Astrocyte (in vitro differentiated cells and primary cell): ENCODE data around the gene PPM1A. TPM values are rescaled to one million over a fixed set of nuclear protein-coding genes. Genes with fewer than 3 reads are reported as not detected.

Experiments
- DNase-seq: peaks from one replicate; pipeline ENCODE4 v3.0.0-alpha.2; 2010; ENCODE audit warnings: low read depth
- FAIRE-seq: peaks from 2 replicates; lab custom pipeline; 2011; peaks lifted over from hg19 to GRCh38; lab: Jason Lieb, UNC
- H2AFZ ChIP-seq: 2 replicates; pipeline ENCODE4 v1.6.0; 2012; ENCODE audit warnings: low read depth, low read length, inconsistent platforms
- H3K27ac ChIP-seq: 2 replicates; pipeline ENCODE4 v1.5.1; 2011; ENCODE audit warnings: low read depth, low read length, inconsistent platforms
- H3K27me3 ChIP-seq: 2 replicates; pipeline ENCODE4 v1.6.0; 2011; ENCODE audit warnings: low read length, inconsistent platforms; ENCODE audit not compliant: insufficient read depth
- H3K36me3 ChIP-seq: 2 replicates; pipeline ENCODE4 v1.5.1; 2011; ENCODE audit warnings: low read length, inconsistent platforms; ENCODE audit not compliant: insufficient read depth
- H3K4me1 ChIP-seq: 2 replicates; pipeline ENCODE4 v1.5.1; 2011; ENCODE audit warnings: low read length, inconsistent platforms; ENCODE audit not compliant: insufficient read depth
- H3K4me2 ChIP-seq: 2 replicates; pipeline ENCODE4 v1.6.0; 2012; ENCODE audit warnings: low read length, inconsistent platforms
- H3K4me3 ChIP-seq: 2 replicates; pipeline ENCODE4 v1.5.1; 2011; ENCODE audit warnings: low read depth, mild to moderate bottlenecking, low read length, inconsistent platforms; ENCODE audit not compliant: insufficient read depth
- H3K79me2 ChIP-seq: 2 replicates; pipeline ENCODE4 v1.6.0; 2012; ENCODE audit warnings: mild to moderate bottlenecking, low read length, inconsistent platforms; ENCODE audit not compliant: insufficient read depth
- H3K9ac ChIP-seq: 2 replicates; pipeline ENCODE4 v1.6.0; 2012; ENCODE audit warnings: mild to moderate bottlenecking, low read length, inconsistent platforms
- H3K9me3 ChIP-seq: 2 replicates; pipeline ENCODE4 v1.5.1; 2012; ENCODE audit warnings: low read depth, mild to moderate bottlenecking, low read length, inconsistent platforms; ENCODE audit not compliant: insufficient read depth
- H4K20me1 ChIP-seq: 2 replicates; pipeline ENCODE4 v1.6.0; 2012; ENCODE audit warnings: low read length, inconsistent platforms; ENCODE audit not compliant: insufficient read depth
- H3K27ac Mint-ChIP-seq: one replicate; pipeline ENCODE4 v1.8.0; 2021; ENCODE audit warnings: mild to moderate bottlenecking, mixed read lengths; ENCODE audit not compliant: unreplicated experiment
- H3K27me3 Mint-ChIP-seq: one replicate; pipeline ENCODE4 v1.8.0; 2021; ENCODE audit warnings: low read depth, mixed read lengths; ENCODE audit not compliant: unreplicated experiment
- H3K36me3 Mint-ChIP-seq: one replicate; pipeline ENCODE4 v1.8.0; 2021; ENCODE audit warnings: low read depth, mixed read lengths; ENCODE audit not compliant: unreplicated experiment
- H3K4me1 Mint-ChIP-seq: one replicate; pipeline ENCODE4 v1.8.0; 2021; ENCODE audit warnings: low read depth, mixed read lengths; ENCODE audit not compliant: unreplicated experiment
- H3K4me3 Mint-ChIP-seq: one replicate; pipeline ENCODE4 v1.8.0; 2021; ENCODE audit warnings: mild to moderate bottlenecking, moderate library complexity, mixed read lengths; ENCODE audit not compliant: unreplicated experiment
- H3K9me3 Mint-ChIP-seq: one replicate; pipeline ENCODE4 v1.8.0; 2021; ENCODE audit warnings: mild to moderate bottlenecking, mixed read lengths; ENCODE audit not compliant: unreplicated experiment
- EZH2 ChIP-seq: IDR thresholded peaks from 2 replicates; pipeline ENCODE4 v1.6.1; 2012; ENCODE audit warnings: mild to moderate bottlenecking, low read length, inconsistent platforms; ENCODE audit not compliant: insufficient read depth
- total RNA-seq: library from RNA; stranded (reverse); gene quantifications from 2 replicates; pipeline ENCODE4 v1.2.1, GENCODE V29; 2021
- TF ChIP-seq, protein P1 (sequence below): IDR thresholded peaks from 2 replicates; pipeline ENCODE4 v1.5.1; 2011; ENCODE audit warnings: low read depth, mild to moderate bottlenecking, inconsistent platforms, low read length, moderate library complexity; ENCODE audit not compliant: insufficient read depth

Gene PPM1A
- total RNA-seq, 1 donor from 2014 or later, result 50.3 TPM

- Mint-ChIP-seq H3K36me3 (no peaks in the 10 kb centered on the region), H3K27ac (no peak overlapping the region), H3K4me3 (no peak overlapping the region), H3K4me1 (no peaks in the 10 kb centered on the region), H3K27me3 (no peaks in the 10 kb centered on the region), H3K9me3 (no peaks in the 10 kb centered on the region)
- Histone ChIP-seq H4K20me1 (no peaks in the 10 kb centered on the region), H3K4me3 (no peak overlapping the region), H3K9me3 (no peaks in the 10 kb centered on the region), H2AFZ (no peak overlapping the region), H3K4me1 (no peaks in the 10 kb centered on the region), H3K4me2 (no peak overlapping the region), H3K27ac (no peak overlapping the region), H3K79me2 (no peaks in the 10 kb centered on the region), H3K9ac (no peak overlapping the region), H3K27me3 (no peaks in the 10 kb centered on the region), H3K36me3 (no peaks in the 10 kb centered on the region)
- DNase-seq (no peak), FAIRE-seq (no peak)
- TF ChIP-seq, protein P1, sequence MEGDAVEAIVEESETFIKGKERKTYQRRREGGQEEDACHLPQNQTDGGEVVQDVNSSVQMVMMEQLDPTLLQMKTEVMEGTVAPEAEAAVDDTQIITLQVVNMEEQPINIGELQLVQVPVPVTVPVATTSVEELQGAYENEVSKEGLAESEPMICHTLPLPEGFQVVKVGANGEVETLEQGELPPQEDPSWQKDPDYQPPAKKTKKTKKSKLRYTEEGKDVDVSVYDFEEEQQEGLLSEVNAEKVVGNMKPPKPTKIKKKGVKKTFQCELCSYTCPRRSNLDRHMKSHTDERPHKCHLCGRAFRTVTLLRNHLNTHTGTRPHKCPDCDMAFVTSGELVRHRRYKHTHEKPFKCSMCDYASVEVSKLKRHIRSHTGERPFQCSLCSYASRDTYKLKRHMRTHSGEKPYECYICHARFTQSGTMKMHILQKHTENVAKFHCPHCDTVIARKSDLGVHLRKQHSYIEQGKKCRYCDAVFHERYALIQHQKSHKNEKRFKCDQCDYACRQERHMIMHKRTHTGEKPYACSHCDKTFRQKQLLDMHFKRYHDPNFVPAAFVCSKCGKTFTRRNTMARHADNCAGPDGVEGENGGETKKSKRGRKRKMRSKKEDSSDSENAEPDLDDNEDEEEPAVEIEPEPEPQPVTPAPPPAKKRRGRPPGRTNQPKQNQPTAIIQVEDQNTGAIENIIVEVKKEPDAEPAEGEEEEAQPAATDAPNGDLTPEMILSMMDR, result no peak
- no peak for TF ChIP-seq EZH2
Observed at GRCh38 chr14:60339571-60339970, 90.5 kb downstream of the PPM1A start.

DNA sequence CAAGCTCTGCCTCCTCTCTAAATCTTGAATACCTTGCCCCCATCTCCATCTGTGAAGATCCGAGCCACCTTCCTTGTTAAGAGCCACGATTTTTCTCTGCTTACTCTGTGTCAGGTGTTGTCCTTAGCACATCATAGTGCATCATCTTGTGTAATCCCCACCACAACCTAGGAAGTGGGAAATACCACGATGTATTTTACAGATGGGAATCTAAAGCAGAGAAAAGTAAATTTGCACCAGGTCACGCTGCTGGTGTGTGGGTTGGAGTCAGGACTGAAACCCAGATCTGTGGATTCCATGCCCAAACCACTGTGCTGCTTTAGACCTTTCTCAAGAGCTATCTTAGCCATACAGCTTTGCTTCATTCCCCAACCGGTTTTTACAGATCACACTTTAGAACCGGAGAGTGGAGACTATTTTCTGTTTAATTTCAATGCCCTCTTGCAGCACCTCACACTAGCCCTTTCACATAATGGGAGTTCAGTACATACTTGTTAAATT lies 94.6 kb downstream of the PPM1A start:
- Histone ChIP-seq H4K20me1 (no peaks in the 10 kb centered on the region), H3K4me2 (no peak overlapping the region), H3K27me3 (peaks cover 2% of the 10 kb centered on the region), H3K4me1 (no peaks in the 10 kb centered on the region), H3K9ac (no peak overlapping the region), H2AFZ (no peak overlapping the region), H3K9me3 (no peaks in the 10 kb centered on the region), H3K79me2 (no peaks in the 10 kb centered on the region), H3K36me3 (no peaks in the 10 kb centered on the region), H3K27ac (no peak overlapping the region), H3K4me3 (no peak overlapping the region)
- FAIRE-seq (no peak), DNase-seq (no peak)
- H3K27me3 Mint-ChIP-seq, result no peaks in the 10 kb centered on the region
- TF ChIP-seq, protein P1, result no peak
- TF ChIP-seq EZH2, result no peak
- no peak overlapping the region for H3K4me3 Mint-ChIP-seq
- H3K4me1 Mint-ChIP-seq, result no peaks in the 10 kb centered on the region
- H3K9me3 Mint-ChIP-seq, result no peaks in the 10 kb centered on the region
- no peak overlapping the region for H3K27ac Mint-ChIP-seq
- H3K36me3 Mint-ChIP-seq, result no peaks in the 10 kb centered on the region

DNA sequence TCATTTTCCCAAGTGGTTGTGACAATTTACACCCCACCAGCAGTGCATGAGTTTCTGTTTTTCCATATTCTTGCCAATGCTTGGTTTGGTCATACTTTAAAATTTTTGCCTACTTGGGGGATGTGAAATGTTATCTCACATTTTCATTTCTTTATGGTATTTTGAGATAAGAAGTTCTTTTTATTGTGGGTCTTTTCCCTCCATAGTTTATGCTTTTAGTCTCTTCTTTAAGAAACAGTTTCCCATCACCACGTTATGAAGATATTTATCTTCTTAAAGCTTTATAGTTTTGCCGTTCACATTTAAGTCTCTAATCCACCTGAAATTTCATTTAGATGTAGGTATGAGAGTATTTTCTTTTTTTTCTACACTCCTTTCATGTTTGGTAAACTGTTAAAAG lies 95.7 kb downstream of the PPM1A start:
- FAIRE-seq, result no peak

More for the DNA sequence above, 95.7 kb downstream of the PPM1A start:
- peaks cover 4% of the 10 kb centered on the region for H3K27me3 ChIP-seq
- no peak overlapping the region for H2AFZ ChIP-seq
- TF ChIP-seq, protein P1, result no peak
- TF ChIP-seq EZH2, result no peak
- Mint-ChIP-seq H3K27ac (no peak overlapping the region), H3K36me3 (no peaks in the 10 kb centered on the region), H3K4me1 (no peaks in the 10 kb centered on the region), H3K27me3 (no peaks in the 10 kb centered on the region), H3K9me3 (no peaks in the 10 kb centered on the region), H3K4me3 (no peak overlapping the region)
- no peak overlapping the region for H3K27ac ChIP-seq
- H3K36me3 ChIP-seq, result no peaks in the 10 kb centered on the region
- H3K9ac ChIP-seq, result no peak overlapping the region
- H3K9me3 ChIP-seq, result no peaks in the 10 kb centered on the region
- no peaks in the 10 kb centered on the region for H4K20me1 ChIP-seq
- no peaks in the 10 kb centered on the region for H3K4me1 ChIP-seq
- no peak for DNase-seq
- H3K4me3 ChIP-seq, result no peak overlapping the region
- no peaks in the 10 kb centered on the region for H3K79me2 ChIP-seq
- H3K4me2 ChIP-seq, result no peak overlapping the region
